ENCODE results near the gene ZGPAT. TPM values are rescaled to one million over a fixed set of nuclear protein-coding genes. Genes with fewer than 3 reads are reported as not detected.

The ZGPAT gene
- total and polyA plus RNA-seq, 2 of the 13 experiments (the other 11 are each of a cell fraction or from before 2014, with no cell fraction given): 23.0 to 41.9 TPM

GRCh38 chr20:63743210-63743970, 35.6 kb downstream of the ZGPAT start (continued):
- no peak for TF ChIP-seq MED13 (CRISPR knock-in tag; IDR thresholded peaks at IDR 0.05)
- no peak for TF ChIP-seq ZNF543 (CRISPR knock-in tag; IDR thresholded peaks at IDR 0.05)
- no peak for TF ChIP-seq DDIT3 (CRISPR knock-in tag; IDR thresholded peaks at IDR 0.05)
- TF ChIP-seq FOXK1 (CRISPR knock-in tag; IDR thresholded peaks at IDR 0.05; ENCODE audit: borderline replicate concordance, low read depth): no peak
- TF ChIP-seq ZSCAN29 (CRISPR knock-in tag; conservative IDR thresholded peaks at IDR 0.05): no peak
- TF ChIP-seq RBM22 (optimal IDR thresholded peaks at IDR 0.05; ENCODE audit: low read length): no peak
- TF ChIP-seq PBX3 (CRISPR knock-in tag; IDR thresholded peaks at IDR 0.05; ENCODE audit: borderline replicate concordance): no peak
- no peak for TF ChIP-seq ZBTB49 (CRISPR knock-in tag; IDR thresholded peaks at IDR 0.05; ENCODE audit: borderline replicate concordance)
- no peak for TF ChIP-seq NFE2 (CRISPR knock-in tag; IDR thresholded peaks at IDR 0.05)
- no peak for TF ChIP-seq CTCF (CRISPR knock-in tag; IDR thresholded peaks at IDR 0.05)
- no peak for TF ChIP-seq ELF3 (CRISPR knock-in tag; IDR thresholded peaks at IDR 0.05)
- TF ChIP-seq ZNF296 (CRISPR knock-in tag; conservative IDR thresholded peaks at IDR 0.05): no peak
- TF ChIP-seq ZNF749 (CRISPR knock-in tag; IDR thresholded peaks at IDR 0.05; ENCODE audit: borderline replicate concordance): no peak
- TF ChIP-seq ZNF660 (CRISPR knock-in tag; IDR thresholded peaks at IDR 0.05; ENCODE audit: borderline replicate concordance, low read depth): no peak
- TF ChIP-seq MXD4 (CRISPR knock-in tag; IDR thresholded peaks at IDR 0.05): no peak
- TF ChIP-seq U2AF2 (IDR thresholded peaks at IDR 0.05; ENCODE audit: low read depth, low read length): no peak
- no peak for TF ChIP-seq IRX3 (CRISPR knock-in tag; IDR thresholded peaks at IDR 0.05; ENCODE audit: borderline replicate concordance, low read depth)
- no peak for TF ChIP-seq DPF2 (CRISPR knock-in tag; IDR thresholded peaks at IDR 0.05; ENCODE audit: borderline replicate concordance, low read depth)
- TF ChIP-seq ZNF317 (CRISPR knock-in tag; IDR thresholded peaks at IDR 0.05): no peak
- 0 out of 2 replicates have a peak, but pooled peaks have one; percentile 27 for TF ChIP-seq PITX1 (CRISPR knock-in tag; IDR thresholded peaks at IDR 0.05)
- no peak for TF ChIP-seq DZIP1 (CRISPR knock-in tag; IDR thresholded peaks at IDR 0.05)
- TF ChIP-seq PHF21A (CRISPR knock-in tag; IDR thresholded peaks at IDR 0.05): no peak
